Parathyroid adenoma (tissue), 2 donors: ENCODE data around the gene P3H3.

Experiments used
- H2AFZ ChIP-seq: fragments of 300-600 bp; sonication (generic); one replicate; pipeline ENCODE4 v1.7.0; 2017; ENCODE audit warnings: antibody characterized with exemption, mild to moderate bottlenecking
- H3K27ac ChIP-seq: fragments of 300-600 bp; sonication (generic); one replicate; pipeline ENCODE4 v1.7.0; 2017
- H3K27me3 ChIP-seq: fragments of 300-600 bp; sonication (generic); one replicate; pipeline ENCODE4 v1.7.0; 2017; ENCODE audit warnings: low read length; ENCODE audit not compliant: control insufficient read depth, insufficient read depth
- H3K36me3 ChIP-seq: fragments of 300-600 bp; sonication (generic); one replicate; pipeline ENCODE4 v1.7.0; 2017; ENCODE audit warnings: low read length; ENCODE audit not compliant: control insufficient read depth, insufficient read depth
- H3K4me1 ChIP-seq: fragments of 300-600 bp; sonication (generic); one replicate; pipeline ENCODE4 v1.7.0; 2017; ENCODE audit warnings: control low read depth
- H3K4me2 ChIP-seq: fragments of 300-600 bp; sonication (generic); one replicate; pipeline ENCODE4 v1.7.0; 2017; ENCODE audit warnings: low read length
- H3K4me3 ChIP-seq: fragments of 300-600 bp; sonication (generic); one replicate; pipeline ENCODE4 v1.7.0; 2017; ENCODE audit warnings: low read depth, low read length
- H3K79me2 ChIP-seq: fragments of 300-600 bp; sonication (generic); one replicate; pipeline ENCODE4 v1.7.0; 2017; ENCODE audit warnings: control low read depth
- H3K9ac ChIP-seq: fragments of 300-600 bp; sonication (generic); one replicate; pipeline ENCODE4 v1.7.0; 2017; ENCODE audit warnings: mild to moderate bottlenecking
- H3K9me3 ChIP-seq: fragments of 300-600 bp; sonication (generic); one replicate; pipeline ENCODE4 v1.7.0; 2017; ENCODE audit warnings: low read length; ENCODE audit not compliant: control insufficient read depth
- TF ChIP-seq, protein P1 (sequence below): fragments of 300-600 bp; sonication (generic); IDR thresholded peaks from one replicate; pipeline ENCODE4 v1.7.0; 2017; ENCODE audit warnings: antibody characterized with exemption, mild to moderate bottlenecking
- donor health status: primary hyperparathyroidism.

The P3H3 gene

GRCh38 chr12:6827982-6828780, at the start of gene P3H3:
Gene P3H3 (plus strand): TSS chr12:6828407. CDS start chr12:6828441, 34 bp downstream.
- H3K27me3 ChIP-seq, result no peaks in the 10 kb centered on the region
- peaks cover 13% of the 10 kb centered on the region for H3K4me1 ChIP-seq
- H3K79me2 ChIP-seq, result no peaks in the 10 kb centered on the region
- no peaks in the 10 kb centered on the region for H3K36me3 ChIP-seq
- H3K4me3 ChIP-seq, result peak within 1 kb of the TSS; percentile 83
- H3K9ac ChIP-seq, result peak within 1 kb of the TSS; percentile 96
- H3K4me2 ChIP-seq, result peak within 1 kb of the TSS; percentile 99
- peak within 1 kb of the TSS; percentile 77 for H3K27ac ChIP-seq
- TF ChIP-seq, protein P1, sequence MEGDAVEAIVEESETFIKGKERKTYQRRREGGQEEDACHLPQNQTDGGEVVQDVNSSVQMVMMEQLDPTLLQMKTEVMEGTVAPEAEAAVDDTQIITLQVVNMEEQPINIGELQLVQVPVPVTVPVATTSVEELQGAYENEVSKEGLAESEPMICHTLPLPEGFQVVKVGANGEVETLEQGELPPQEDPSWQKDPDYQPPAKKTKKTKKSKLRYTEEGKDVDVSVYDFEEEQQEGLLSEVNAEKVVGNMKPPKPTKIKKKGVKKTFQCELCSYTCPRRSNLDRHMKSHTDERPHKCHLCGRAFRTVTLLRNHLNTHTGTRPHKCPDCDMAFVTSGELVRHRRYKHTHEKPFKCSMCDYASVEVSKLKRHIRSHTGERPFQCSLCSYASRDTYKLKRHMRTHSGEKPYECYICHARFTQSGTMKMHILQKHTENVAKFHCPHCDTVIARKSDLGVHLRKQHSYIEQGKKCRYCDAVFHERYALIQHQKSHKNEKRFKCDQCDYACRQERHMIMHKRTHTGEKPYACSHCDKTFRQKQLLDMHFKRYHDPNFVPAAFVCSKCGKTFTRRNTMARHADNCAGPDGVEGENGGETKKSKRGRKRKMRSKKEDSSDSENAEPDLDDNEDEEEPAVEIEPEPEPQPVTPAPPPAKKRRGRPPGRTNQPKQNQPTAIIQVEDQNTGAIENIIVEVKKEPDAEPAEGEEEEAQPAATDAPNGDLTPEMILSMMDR, result no peak
- H3K9me3 ChIP-seq, result no peaks in the 10 kb centered on the region
- peak within 1 kb of the TSS; percentile 95 for H2AFZ ChIP-seq

GRCh38 chr12:6778574-6779550, 49.3 kb upstream of the P3H3 start:
- H3K4me3 ChIP-seq, result peak overlapping the region; percentile 41
- H3K4me1 ChIP-seq, result peaks cover 13% of the 10 kb centered on the region
- H3K9ac ChIP-seq, result no peak overlapping the region
- peak overlapping the region; percentile 71 for H2AFZ ChIP-seq
- no peaks in the 10 kb centered on the region for H3K36me3 ChIP-seq
- no peaks in the 10 kb centered on the region for H3K27me3 ChIP-seq
- H3K27ac ChIP-seq, result peak overlapping the region; percentile 77
- H3K79me2 ChIP-seq, result no peaks in the 10 kb centered on the region
- TF ChIP-seq, protein P1, result peak; percentile 99
- H3K9me3 ChIP-seq, result no peaks in the 10 kb centered on the region
- peak overlapping the region; percentile 82 for H3K4me2 ChIP-seq

DNA sequence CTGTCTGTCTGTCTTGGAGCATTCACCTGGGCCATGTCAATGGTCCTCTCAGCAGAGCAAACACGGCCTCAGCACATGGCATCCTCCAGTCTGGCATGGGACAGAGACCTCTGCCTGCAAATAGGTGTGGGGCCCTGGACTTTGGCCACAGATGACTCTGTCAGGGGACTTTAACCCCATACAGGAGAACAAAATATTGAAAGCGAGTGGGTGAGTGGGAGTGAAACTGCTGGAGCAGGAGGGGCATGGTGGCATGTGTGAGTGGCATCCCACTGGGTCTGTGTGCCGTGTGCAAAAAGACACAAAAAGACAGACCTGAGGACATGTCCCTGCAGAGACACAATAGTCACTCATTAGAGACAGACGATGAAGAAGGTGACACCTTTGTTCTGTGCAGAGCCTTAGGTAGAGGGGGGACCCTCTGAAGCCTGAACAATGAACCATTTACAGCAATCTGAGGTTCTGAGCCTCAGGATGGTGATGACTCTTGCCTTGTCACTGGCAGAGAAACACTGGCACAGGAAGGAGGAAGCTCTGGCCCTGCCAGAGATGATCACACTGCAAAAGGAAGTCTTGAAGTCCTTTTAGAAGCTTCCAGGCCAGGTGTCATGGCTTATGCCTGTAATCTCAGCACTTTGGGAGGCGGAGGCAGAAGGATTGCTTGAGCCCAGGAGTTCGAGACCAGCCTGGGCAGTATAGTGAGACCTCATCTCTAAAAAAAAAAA, 48.3 kb upstream of the P3H3 start:
- Histone ChIP-seq H3K4me2 (no peak overlapping the region), H3K27me3 (no peaks in the 10 kb centered on the region), H2AFZ (no peak overlapping the region), H3K4me1 (peaks cover 17% of the 10 kb centered on the region), H3K9ac (no peak overlapping the region), H3K36me3 (no peaks in the 10 kb centered on the region), H3K9me3 (no peaks in the 10 kb centered on the region), H3K79me2 (no peaks in the 10 kb centered on the region), H3K4me3 (no peak overlapping the region), H3K27ac (no peak overlapping the region)
- TF ChIP-seq, protein P1, result no peak

DNA sequence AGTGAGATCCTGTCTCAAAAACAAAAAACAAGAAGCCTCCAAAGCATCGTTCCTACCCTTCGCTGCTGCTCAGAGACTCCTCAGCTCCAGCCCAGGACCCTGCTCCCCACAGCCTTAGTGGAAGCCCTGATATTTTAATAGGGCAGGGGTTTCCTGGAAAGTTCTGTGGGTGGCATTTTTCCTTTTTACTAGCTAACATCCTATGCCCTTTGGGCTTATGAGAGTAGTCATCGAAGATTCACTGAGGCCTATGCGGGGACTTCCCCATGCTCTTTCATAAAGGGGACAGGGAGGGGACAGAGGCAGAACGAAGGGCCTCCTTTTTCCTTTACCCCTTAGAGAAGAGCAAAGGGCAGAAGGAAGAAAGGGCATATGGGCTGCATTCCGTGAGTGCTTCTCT, 47.6 kb upstream of the P3H3 start:
- TF ChIP-seq, protein P1, result no peak
- Histone ChIP-seq H3K27me3 (no peaks in the 10 kb centered on the region), H3K4me1 (peaks cover 23% of the 10 kb centered on the region), H3K9me3 (no peaks in the 10 kb centered on the region), H3K4me2 (no peak overlapping the region), H3K79me2 (no peaks in the 10 kb centered on the region), H2AFZ (no peak overlapping the region), H3K9ac (no peak overlapping the region), H3K36me3 (no peaks in the 10 kb centered on the region), H3K27ac (no peak overlapping the region), H3K4me3 (no peak overlapping the region)
